RPMI7951 (cell line): ENCODE measurements around the gene CXCL9. TPM values are rescaled to one million over a fixed set of nuclear protein-coding genes. Genes with fewer than 3 reads are reported as not detected.
"Not testable (repeated sequence)": the region's sequence is repeated elsewhere in the genome, so short reads cannot be mapped to it uniquely, and the experiment has no call there.

Source experiments
- DNase-seq: peaks from one replicate; pipeline ENCODE4 v3.0.0-alpha.2; 2012; ENCODE audit warnings: low read depth
- total RNA-seq: library from RNA; depleted of rRNA; stranded (reverse); fragments of >200 nt; shearing (Covaris generic); gene quantifications from 2 replicates; pipeline ENCODE4 v1.2.3, GENCODE V29; 2014; rRNA removed

CXCL9 gene
- total RNA-seq = not detected in 2 replicates

DNA sequence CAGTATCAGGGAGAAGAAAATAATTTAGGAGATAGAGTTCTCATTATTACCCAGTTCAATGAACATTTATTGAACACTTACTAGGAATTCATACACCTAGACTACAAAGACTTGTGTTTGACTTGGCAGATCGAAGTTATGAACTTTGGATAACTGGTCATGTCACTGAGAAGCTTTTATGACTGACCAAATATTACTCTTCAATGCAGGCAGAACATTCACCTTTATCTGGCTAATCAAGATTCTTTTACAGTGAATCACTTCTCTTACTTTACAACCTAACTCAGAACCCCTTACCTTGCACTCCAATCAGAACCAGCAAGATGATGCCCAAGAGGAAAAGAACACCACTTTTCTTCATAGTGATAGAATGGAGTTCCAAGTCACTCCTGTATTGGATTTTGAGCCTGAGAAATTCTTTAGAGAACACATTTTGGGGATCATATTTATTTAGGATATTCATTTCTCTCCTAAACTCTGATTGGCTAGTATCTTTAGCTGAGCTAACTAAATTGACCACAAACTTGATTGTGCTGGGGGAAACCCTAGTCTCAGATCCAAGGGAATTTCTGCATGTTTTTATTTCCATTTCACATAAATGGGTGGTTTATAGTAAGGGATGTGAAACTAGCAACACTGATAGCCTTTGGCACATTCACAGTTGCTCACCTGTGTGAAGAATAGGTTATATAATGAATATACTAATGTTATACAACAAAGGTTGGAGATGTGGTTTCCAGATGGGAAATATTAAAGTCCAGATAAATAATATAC is at the start of gene CXCL9:
TSS of gene CXCL9 (minus strand) at position 421 of the 774 bp plus-strand sequence. CDS start at position 361, 60 bp downstream.
- no peak for DNase-seq

DNA sequence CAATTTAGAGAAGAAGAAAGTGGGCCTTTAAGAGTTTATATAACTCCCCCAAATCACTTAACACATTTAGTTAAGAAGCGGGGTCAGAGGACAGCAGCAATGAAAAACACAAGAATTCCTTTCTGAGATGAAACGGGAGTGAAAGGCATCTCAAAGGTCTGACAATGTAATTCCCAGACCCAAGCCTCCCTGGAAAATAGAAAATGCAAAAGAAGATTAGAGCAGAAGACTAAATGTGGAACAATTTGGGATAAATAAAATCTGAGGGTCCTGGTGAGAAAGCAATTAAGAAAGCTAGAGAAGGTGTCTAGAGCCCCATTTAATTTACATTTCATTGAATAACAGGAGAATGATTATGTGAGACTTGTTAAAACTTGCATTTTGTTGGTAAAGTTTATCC is 48.1 kb upstream of the CXCL9 start:
- DNase-seq = no peak

DNA sequence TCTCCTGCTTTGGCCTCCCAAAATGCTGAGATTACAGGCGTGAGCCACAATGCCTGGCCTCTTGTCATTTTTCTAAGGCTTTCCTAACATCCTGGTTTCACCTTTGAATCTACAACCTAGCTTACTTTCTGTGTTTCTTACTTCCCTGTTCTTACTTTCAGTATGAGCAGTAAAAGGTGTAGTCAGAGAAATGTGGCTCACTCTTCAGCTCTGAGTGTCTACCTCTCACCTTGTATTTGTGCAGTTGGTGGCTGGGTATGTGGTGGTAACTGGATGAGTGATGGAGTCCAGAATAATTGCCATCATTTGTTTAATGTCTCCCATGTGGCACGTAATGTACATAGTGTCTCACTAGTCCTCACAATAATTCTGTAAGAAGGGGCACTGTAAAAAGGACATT is 47.7 kb upstream of the CXCL9 start:
- no peak for DNase-seq

DNA sequence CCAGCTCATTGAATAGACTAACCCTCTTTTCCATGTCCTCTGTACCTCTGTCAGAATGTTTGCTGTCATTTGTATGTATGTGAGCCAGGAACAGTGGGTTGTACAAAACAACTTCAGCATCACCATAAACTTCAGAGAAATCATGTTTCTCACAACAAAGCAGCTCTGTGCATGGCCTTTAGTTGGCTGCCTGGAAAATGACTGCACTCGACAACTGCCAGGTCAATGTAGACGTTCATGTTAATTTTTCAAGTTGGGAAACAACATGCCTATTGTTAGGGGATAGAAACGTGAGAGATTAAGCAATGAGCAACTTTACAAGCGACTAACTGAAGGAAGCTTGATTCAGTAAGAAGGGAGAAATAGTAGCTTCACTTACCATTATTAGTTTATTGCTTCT is 46.4 kb upstream of the CXCL9 start:
- DNase-seq = peak; percentile 8

- DNase-seq = not testable (repeated sequence)
Observed at GRCh38 chr4:76050560-76051050, 43.3 kb upstream of the CXCL9 start.

- DNase-seq = not testable (repeated sequence)
Observed at GRCh38 chr4:76049860-76050416, 42.6 kb upstream of the CXCL9 start.

DNA sequence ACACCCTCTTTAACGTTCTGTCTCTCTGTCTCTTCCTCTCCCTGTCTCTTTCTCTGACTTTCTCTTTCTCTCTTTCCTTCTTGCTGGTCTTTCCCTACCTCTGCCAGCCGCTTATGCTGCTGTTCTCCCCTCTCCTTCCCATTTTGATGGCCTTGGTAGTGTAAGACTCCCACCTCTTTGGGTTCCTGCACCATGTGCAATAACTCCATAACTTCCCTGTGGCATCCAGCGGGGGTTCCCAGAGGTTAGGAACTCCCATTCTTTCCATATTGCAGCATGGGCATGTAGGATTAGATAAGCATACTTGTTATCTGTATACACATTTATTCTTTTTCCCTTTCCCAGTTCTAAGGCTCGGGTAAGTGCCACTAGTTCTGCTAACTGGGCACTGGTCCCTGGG is 37.4 kb upstream of the CXCL9 start:
- not testable (repeated sequence) for DNase-seq

DNA sequence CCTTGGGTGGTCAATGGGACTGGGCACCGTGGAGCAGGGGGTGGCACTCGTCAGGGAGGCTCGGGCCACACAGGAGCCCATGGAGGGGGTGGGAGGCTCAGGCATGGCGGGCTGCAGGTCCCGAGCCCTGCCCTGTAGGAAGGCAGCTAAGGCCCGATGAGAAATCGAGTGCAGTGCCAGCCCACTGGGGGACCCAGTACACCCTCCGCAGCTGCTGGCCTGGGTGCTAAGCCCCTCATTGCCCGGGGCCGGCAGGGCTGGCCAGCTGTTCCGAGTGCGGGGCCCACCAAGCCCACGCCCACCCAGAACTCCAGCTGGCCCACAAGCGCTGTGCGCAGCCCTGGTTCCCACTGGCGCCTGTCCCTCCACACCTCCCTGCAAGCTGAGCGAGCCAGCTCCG is 36.0 kb upstream of the CXCL9 start:
- DNase-seq = not testable (repeated sequence)

- not testable (repeated sequence) for DNase-seq
Observed at GRCh38 chr4:76042241-76042998, 35.1 kb upstream of the CXCL9 start.

- no peak for DNase-seq
Observed at GRCh38 chr4:76036855-76037254, 29.5 kb upstream of the CXCL9 start.

- DNase-seq = no peak
Observed at GRCh38 chr4:76035799-76036380, 28.6 kb upstream of the CXCL9 start, which contains the start of gene CXCL11. Gene CXCL11 (minus strand): TSS chr4:76036070. CDS start chr4:76035987, 83 bp downstream.

- DNase-seq = no peak
Observed at GRCh38 chr4:76035141-76035540, 27.8 kb upstream of the CXCL9 start.

DNA sequence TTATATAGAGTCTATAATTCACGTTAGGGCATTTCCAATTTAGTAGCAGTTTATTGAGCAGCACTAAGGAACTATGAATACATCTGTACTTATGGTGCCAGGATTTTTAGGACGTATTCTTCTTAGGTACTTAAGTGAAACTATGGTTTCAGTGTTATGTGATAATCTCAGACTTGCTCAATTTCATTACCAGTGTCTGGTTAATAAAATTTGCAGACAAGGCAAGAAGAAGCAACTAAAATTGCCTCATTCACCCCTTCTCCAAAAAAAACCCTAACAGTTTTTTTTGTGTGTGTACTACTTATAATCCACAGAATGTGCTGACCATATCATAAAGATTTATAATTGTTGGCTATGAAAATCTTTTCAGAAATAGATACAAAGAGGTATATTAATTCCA is 22.0 kb upstream of the CXCL9 start:
- no peak for DNase-seq

- DNase-seq = peak; percentile 17
Observed at GRCh38 chr4:76028350-76028765, 21.0 kb upstream of the CXCL9 start.

DNA sequence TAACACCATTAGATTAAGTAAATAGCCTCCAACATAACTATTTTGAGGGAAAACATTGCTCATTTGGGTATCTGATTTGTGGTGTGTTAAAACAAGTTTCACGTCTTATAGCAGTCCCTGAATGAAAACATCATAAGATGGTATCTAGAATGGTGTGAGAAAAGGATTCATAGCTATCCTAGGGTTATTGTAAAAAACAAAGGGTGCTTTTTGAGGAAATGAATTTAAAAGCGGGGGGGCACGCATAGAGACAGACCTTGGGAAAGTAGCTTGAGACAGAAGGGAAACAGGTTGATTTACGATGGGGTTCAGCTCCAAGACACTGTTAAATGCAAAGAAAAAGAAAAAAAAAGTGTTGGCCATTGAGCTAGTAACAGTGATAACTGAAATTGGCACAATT is 16.8 kb upstream of the CXCL9 start:
- no peak for DNase-seq

DNA sequence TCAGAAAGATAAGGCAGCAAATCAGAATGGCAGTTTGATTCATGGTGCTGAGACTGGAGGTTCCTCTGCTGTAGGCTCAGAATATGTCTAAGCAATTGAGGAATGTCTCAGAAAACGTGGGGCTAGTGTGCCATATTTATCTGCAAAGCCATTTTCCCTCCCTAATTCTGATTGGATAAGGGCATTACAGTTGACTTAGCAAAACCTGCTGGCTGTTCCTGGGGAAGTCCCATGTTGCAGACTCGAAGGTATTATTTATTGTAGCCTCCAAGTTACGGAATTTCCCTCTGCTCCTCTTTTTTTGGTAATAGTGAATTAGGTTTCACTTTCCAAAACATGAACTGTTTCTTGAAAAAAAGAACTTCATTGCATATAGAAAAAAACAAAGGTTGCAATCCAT is 16.1 kb upstream of the CXCL9 start, which contains the start of gene CXCL10:
TSS of gene CXCL10 (minus strand) at position 109 of the 400 bp plus-strand sequence. CDS start at position 43, 66 bp downstream.
- peak; percentile 29 for DNase-seq

GRCh38 chr4:76022677-76023076 is 15.4 kb upstream of the CXCL9 start:
- no peak for DNase-seq

DNA sequence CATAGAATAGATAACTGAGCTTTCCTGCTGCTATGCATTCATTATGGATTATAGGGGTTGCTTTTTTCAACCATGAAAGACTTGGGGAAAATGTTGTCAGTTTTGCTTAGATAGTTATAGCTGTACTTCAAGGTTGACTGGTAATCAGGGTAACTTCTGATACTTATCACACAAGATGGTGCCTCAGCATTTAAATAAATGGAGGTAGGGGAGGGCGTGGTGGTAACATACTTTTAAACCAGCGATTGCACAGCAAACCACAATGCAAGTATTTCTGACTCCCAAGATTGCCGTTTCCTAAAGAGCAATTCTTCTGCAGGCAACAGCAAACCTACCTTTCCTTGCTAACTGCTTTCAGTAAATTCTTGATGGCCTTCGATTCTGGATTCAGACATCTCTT is 14.7 kb upstream of the CXCL9 start:
- DNase-seq = no peak

DNA sequence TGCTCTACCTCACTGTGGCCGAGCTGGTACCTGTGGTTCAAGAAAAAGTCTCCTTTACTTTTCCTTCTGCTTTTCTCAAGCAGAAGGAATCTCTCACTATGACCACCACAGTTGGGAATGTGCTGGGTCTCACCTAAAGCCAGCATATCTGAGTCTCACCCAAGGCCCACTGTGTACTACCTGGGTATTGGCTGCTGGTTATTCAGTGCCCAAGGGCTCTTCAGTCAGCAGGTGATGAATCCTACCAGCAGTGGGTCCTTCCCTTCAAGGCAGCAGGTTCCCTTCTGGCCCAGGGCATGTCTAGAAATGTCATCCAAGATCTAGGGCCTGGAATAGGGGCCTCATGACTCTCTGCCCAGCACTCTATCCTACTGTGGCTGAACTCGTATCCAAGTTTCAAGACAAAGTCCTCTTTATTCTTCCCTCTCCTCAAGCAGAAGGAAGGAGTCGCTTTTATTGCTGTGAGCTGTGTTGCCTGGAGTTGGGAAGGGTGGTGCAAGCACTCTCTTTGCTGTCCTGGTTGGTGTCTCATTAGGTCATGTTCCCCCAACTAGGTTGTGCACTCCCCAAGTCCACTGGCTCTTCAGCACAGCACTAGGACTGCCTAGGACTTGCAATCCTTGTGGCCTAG is 9.9 kb upstream of the CXCL9 start:
- no peak for DNase-seq

GRCh38 chr4:76016393-76016792 is 9.1 kb upstream of the CXCL9 start:
- no peak for DNase-seq

DNA sequence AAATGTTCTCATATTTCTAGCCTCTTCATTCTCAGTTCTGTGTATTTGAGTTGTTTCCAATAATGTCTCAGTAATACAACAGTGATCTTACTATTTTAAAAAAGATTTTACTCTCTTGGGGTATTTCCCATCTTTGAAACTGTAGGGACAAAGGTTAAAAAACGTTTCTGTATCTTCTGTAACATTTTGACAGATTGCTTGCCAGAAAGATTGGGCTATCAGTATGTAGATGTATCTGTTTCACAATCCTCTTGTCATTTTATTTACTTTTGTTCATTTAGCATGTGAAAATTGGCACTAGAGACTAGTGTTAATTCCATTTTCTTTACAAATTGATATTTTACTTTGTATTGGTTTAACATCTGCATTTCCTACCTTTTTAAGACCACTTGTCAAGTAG is 6.2 kb upstream of the CXCL9 start:
- DNase-seq = no peak
